ENCODE measurements around the gene SLC39A9.

DNA sequence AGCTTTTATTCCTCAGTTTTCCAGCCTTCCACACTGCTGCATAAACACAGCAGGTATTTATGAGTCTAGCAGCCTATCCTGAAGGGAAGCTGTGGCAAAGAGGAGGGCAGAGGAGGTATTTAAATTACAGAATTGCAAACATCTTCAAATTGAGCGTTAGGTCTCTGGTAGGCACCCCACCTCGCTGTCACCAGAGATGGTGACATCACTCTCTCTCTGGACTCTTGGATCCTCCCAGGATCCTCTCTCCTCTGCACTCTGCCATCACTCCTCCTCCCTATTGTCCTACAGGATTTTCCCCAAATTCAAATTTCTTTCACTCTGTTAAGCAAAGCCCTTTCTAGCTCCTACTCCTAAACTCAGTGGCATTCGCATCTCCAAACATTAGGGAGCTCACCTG, 92.7 kb downstream of the SLC39A9 start:
- TF ChIP-seq POLR2A (IDR thresholded peaks at IDR 0.05): no peak
- TF ChIP-seq, protein P1, sequence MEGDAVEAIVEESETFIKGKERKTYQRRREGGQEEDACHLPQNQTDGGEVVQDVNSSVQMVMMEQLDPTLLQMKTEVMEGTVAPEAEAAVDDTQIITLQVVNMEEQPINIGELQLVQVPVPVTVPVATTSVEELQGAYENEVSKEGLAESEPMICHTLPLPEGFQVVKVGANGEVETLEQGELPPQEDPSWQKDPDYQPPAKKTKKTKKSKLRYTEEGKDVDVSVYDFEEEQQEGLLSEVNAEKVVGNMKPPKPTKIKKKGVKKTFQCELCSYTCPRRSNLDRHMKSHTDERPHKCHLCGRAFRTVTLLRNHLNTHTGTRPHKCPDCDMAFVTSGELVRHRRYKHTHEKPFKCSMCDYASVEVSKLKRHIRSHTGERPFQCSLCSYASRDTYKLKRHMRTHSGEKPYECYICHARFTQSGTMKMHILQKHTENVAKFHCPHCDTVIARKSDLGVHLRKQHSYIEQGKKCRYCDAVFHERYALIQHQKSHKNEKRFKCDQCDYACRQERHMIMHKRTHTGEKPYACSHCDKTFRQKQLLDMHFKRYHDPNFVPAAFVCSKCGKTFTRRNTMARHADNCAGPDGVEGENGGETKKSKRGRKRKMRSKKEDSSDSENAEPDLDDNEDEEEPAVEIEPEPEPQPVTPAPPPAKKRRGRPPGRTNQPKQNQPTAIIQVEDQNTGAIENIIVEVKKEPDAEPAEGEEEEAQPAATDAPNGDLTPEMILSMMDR (IDR thresholded peaks at IDR 0.05): no peak
- no peak for TF ChIP-seq POLR2AphosphoS5 (IDR thresholded peaks at IDR 0.05)
